Measurements from ENCODE around the gene SESN1.

The SESN1 gene

GRCh38 chr6:109038837-109039398 is 55.7 kb downstream of the SESN1 start:
- Histone ChIP-seq H3K4me1 (ENCODE audit: control extremely low read depth in 1 of 4, control insufficient read depth in 4 of 4, insufficient read depth in 4 of 4, low read length in 3 of 4) (peaks cover 0 to 6% (median 2%) of the 10 kb centered on the region in 4 experiments), H3K9me3 (ENCODE audit: control extremely low read depth in 1 of 5, control insufficient read depth in 4 of 5, insufficient read depth in 2 of 5, low read depth in 1 of 5, low read length in 4 of 5) (peaks cover 0 to 1% (median 0%) of the 10 kb centered on the region in 5 experiments), H3K27ac (ENCODE audit: insufficient read depth in 1 of 2, low read depth in 1 of 2, low read length in 2 of 2, poor library complexity in 1 of 2, severe bottlenecking in 2 of 2) (no peak overlapping the region), H3K36me3 (ENCODE audit: control insufficient read depth in 4 of 4, insufficient read depth in 4 of 4, low read length in 3 of 4) (no peaks in the 10 kb centered on the region), H3K27me3 (replicated peaks in 2 of 5; ENCODE audit: control insufficient read depth in 4 of 5, insufficient read depth in 5 of 5, low read length in 4 of 5) (no peaks in the 10 kb centered on the region), H3K4me3 (ENCODE audit: control insufficient read depth in 1 of 7, extremely low read depth in 1 of 7, insufficient read depth in 4 of 7, low read depth in 2 of 7, low read length in 6 of 7) (no peak overlapping the region)
- POLR2A ChIA-PET, result interaction anchor here (0.6 kb wide), 1 partner anchor 35 kb away, joined by 3 read pairs; no protein-coding TSS in a partner anchor
- DNase-seq, result no peak
- CTCF ChIA-PET, result no interaction called here

GRCh38 chr6:109036574-109037294 is 57.9 kb downstream of the SESN1 start:
- no peaks in the 10 kb centered on the region for H3K9me3 ChIP-seq (ENCODE audit: control extremely low read depth in 1 of 5, control insufficient read depth in 4 of 5, insufficient read depth in 2 of 5, low read depth in 1 of 5, low read length in 4 of 5)
- CTCF ChIA-PET, result interaction anchor here (0.6 to 2.2 kb wide), 7 partner anchors 12 to 159 kb away, joined by 3 to 6 read pairs (median 3); no protein-coding TSS in a partner anchor
- WGBS (ENCODE audit: insufficient coverage), result 100% methylated on average over 1 of the region's 5 CpGs
- peaks cover 0 to 6% (median 2%) of the 10 kb centered on the region in 4 experiments for H3K4me1 ChIP-seq (ENCODE audit: control extremely low read depth in 1 of 4, control insufficient read depth in 4 of 4, insufficient read depth in 4 of 4, low read length in 3 of 4)
- POLR2A ChIA-PET, result no interaction called here
- H3K36me3 ChIP-seq (ENCODE audit: control insufficient read depth in 4 of 4, insufficient read depth in 4 of 4, low read length in 3 of 4), result no peaks in the 10 kb centered on the region
- H3K4me3 ChIP-seq (ENCODE audit: control insufficient read depth in 1 of 7, extremely low read depth in 1 of 7, insufficient read depth in 4 of 7, low read depth in 2 of 7, low read length in 6 of 7), result no peak overlapping the region
- no peak for DNase-seq
- no peak overlapping the region for H3K27ac ChIP-seq (ENCODE audit: insufficient read depth in 1 of 2, low read depth in 1 of 2, low read length in 2 of 2, poor library complexity in 1 of 2, severe bottlenecking in 2 of 2)
- H3K27me3 ChIP-seq (replicated peaks in 2 of 5; ENCODE audit: control insufficient read depth in 4 of 5, insufficient read depth in 5 of 5, low read length in 4 of 5), result no peaks in the 10 kb centered on the region

- POLR2A ChIA-PET, result no interaction called here
- Histone ChIP-seq H3K27ac (ENCODE audit: insufficient read depth in 1 of 2, low read depth in 1 of 2, low read length in 2 of 2, poor library complexity in 1 of 2, severe bottlenecking in 2 of 2) (no peak overlapping the region), H3K4me3 (ENCODE audit: control insufficient read depth in 1 of 7, extremely low read depth in 1 of 7, insufficient read depth in 4 of 7, low read depth in 2 of 7, low read length in 6 of 7) (no peak overlapping the region), H3K9me3 (ENCODE audit: control extremely low read depth in 1 of 5, control insufficient read depth in 4 of 5, insufficient read depth in 2 of 5, low read depth in 1 of 5, low read length in 4 of 5) (no peaks in the 10 kb centered on the region), H3K4me1 (ENCODE audit: control extremely low read depth in 1 of 4, control insufficient read depth in 4 of 4, insufficient read depth in 4 of 4, low read length in 3 of 4) (peaks cover 0 to 4% (median 2%) of the 10 kb centered on the region in 4 experiments), H3K36me3 (ENCODE audit: control insufficient read depth in 4 of 4, insufficient read depth in 4 of 4, low read length in 3 of 4) (no peaks in the 10 kb centered on the region), H3K27me3 (replicated peaks in 2 of 5; ENCODE audit: control insufficient read depth in 4 of 5, insufficient read depth in 5 of 5, low read length in 4 of 5) (no peaks in the 10 kb centered on the region)
- no peak for DNase-seq
- CTCF ChIA-PET, result no interaction called here
- 100% methylated on average over 1 of the region's 1 CpG for WGBS (ENCODE audit: insufficient coverage)
Observed at GRCh38 chr6:109034526-109034925, 60.1 kb downstream of the SESN1 start.

GRCh38 chr6:109033655-109034054 is 61.0 kb downstream of the SESN1 start:
- ChIA-PET POLR2A (no interaction called here), CTCF (interaction anchor here (0.8 to 1.2 kb wide), 3 partner anchors 17 to 31 kb away, joined by 3 read pairs; no protein-coding TSS in a partner anchor)
- H3K27ac ChIP-seq (ENCODE audit: insufficient read depth in 1 of 2, low read depth in 1 of 2, low read length in 2 of 2, poor library complexity in 1 of 2, severe bottlenecking in 2 of 2), result no peak overlapping the region
- H3K36me3 ChIP-seq (ENCODE audit: control insufficient read depth in 4 of 4, insufficient read depth in 4 of 4, low read length in 3 of 4), result no peaks in the 10 kb centered on the region
- no peaks in the 10 kb centered on the region for H3K9me3 ChIP-seq (ENCODE audit: control extremely low read depth in 1 of 5, control insufficient read depth in 4 of 5, insufficient read depth in 2 of 5, low read depth in 1 of 5, low read length in 4 of 5)
- WGBS (ENCODE audit: insufficient coverage), result no CpG with 5 or more reads among the region's 2 CpGs
- peaks cover 0 to 4% (median 2%) of the 10 kb centered on the region in 4 experiments for H3K4me1 ChIP-seq (ENCODE audit: control extremely low read depth in 1 of 4, control insufficient read depth in 4 of 4, insufficient read depth in 4 of 4, low read length in 3 of 4)
- no peaks in the 10 kb centered on the region for H3K27me3 ChIP-seq (replicated peaks in 2 of 5; ENCODE audit: control insufficient read depth in 4 of 5, insufficient read depth in 5 of 5, low read length in 4 of 5)
- H3K4me3 ChIP-seq (ENCODE audit: control insufficient read depth in 1 of 7, extremely low read depth in 1 of 7, insufficient read depth in 4 of 7, low read depth in 2 of 7, low read length in 6 of 7), result no peak overlapping the region
- no peak for DNase-seq

GRCh38 chr6:109031416-109031815 is 63.2 kb downstream of the SESN1 start:
- POLR2A ChIA-PET, result no interaction called here
- WGBS (ENCODE audit: insufficient coverage), result 83% methylated on average over 1 of the region's 1 CpG

GRCh38 chr6:109029313-109029712 is 65.3 kb downstream of the SESN1 start:
- Histone ChIP-seq H3K9me3 (ENCODE audit: control extremely low read depth in 1 of 5, control insufficient read depth in 4 of 5, insufficient read depth in 2 of 5, low read depth in 1 of 5, low read length in 4 of 5) (peaks cover 0 to 3% (median 0%) of the 10 kb centered on the region in 5 experiments), H3K27ac (ENCODE audit: insufficient read depth in 1 of 2, low read depth in 1 of 2, low read length in 2 of 2, poor library complexity in 1 of 2, severe bottlenecking in 2 of 2) (no peak overlapping the region), H3K27me3 (replicated peaks in 2 of 5; ENCODE audit: control insufficient read depth in 4 of 5, insufficient read depth in 5 of 5, low read length in 4 of 5) (no peaks in the 10 kb centered on the region), H3K4me1 (ENCODE audit: control extremely low read depth in 1 of 4, control insufficient read depth in 4 of 4, insufficient read depth in 4 of 4, low read length in 3 of 4) (no peaks in the 10 kb centered on the region), H3K4me3 (ENCODE audit: control insufficient read depth in 1 of 7, extremely low read depth in 1 of 7, insufficient read depth in 4 of 7, low read depth in 2 of 7, low read length in 6 of 7) (no peak overlapping the region), H3K36me3 (ENCODE audit: control insufficient read depth in 4 of 4, insufficient read depth in 4 of 4, low read length in 3 of 4) (peaks cover 0 to 3% (median 0%) of the 10 kb centered on the region in 4 experiments)
- ChIA-PET CTCF (interaction anchor here (1.0 to 1.2 kb wide), 5 partner anchors 12 to 42 kb away, joined by 3 to 4 read pairs (median 3); no protein-coding TSS in a partner anchor), POLR2A (no interaction called here)
- no peak for DNase-seq
- 100% methylated on average over 1 of the region's 1 CpG for WGBS (ENCODE audit: insufficient coverage)

More at GRCh38 chr6:109031416-109031815, 63.2 kb downstream of the SESN1 start:
- H3K4me1 ChIP-seq (ENCODE audit: control extremely low read depth in 1 of 4, control insufficient read depth in 4 of 4, insufficient read depth in 4 of 4, low read length in 3 of 4), result no peaks in the 10 kb centered on the region
- H3K9me3 ChIP-seq (ENCODE audit: control extremely low read depth in 1 of 5, control insufficient read depth in 4 of 5, insufficient read depth in 2 of 5, low read depth in 1 of 5, low read length in 4 of 5), result no peaks in the 10 kb centered on the region
- CTCF ChIA-PET, result no interaction called here
- no peak overlapping the region for H3K27ac ChIP-seq (ENCODE audit: insufficient read depth in 1 of 2, low read depth in 1 of 2, low read length in 2 of 2, poor library complexity in 1 of 2, severe bottlenecking in 2 of 2)
- H3K27me3 ChIP-seq (replicated peaks in 2 of 5; ENCODE audit: control insufficient read depth in 4 of 5, insufficient read depth in 5 of 5, low read length in 4 of 5), result no peaks in the 10 kb centered on the region
- H3K4me3 ChIP-seq (ENCODE audit: control insufficient read depth in 1 of 7, extremely low read depth in 1 of 7, insufficient read depth in 4 of 7, low read depth in 2 of 7, low read length in 6 of 7), result no peak overlapping the region
- DNase-seq, result no peak
- H3K36me3 ChIP-seq (ENCODE audit: control insufficient read depth in 4 of 4, insufficient read depth in 4 of 4, low read length in 3 of 4), result no peaks in the 10 kb centered on the region

GRCh38 chr6:109028439-109028838 is 66.2 kb downstream of the SESN1 start:
- H3K4me3 ChIP-seq (ENCODE audit: control insufficient read depth in 1 of 7, extremely low read depth in 1 of 7, insufficient read depth in 4 of 7, low read depth in 2 of 7, low read length in 6 of 7), result no peak overlapping the region
- H3K27ac ChIP-seq (ENCODE audit: insufficient read depth in 1 of 2, low read depth in 1 of 2, low read length in 2 of 2, poor library complexity in 1 of 2, severe bottlenecking in 2 of 2), result no peak overlapping the region
- H3K27me3 ChIP-seq (replicated peaks in 2 of 5; ENCODE audit: control insufficient read depth in 4 of 5, insufficient read depth in 5 of 5, low read length in 4 of 5), result no peaks in the 10 kb centered on the region
- peaks cover 0 to 3% (median 0%) of the 10 kb centered on the region in 5 experiments for H3K9me3 ChIP-seq (ENCODE audit: control extremely low read depth in 1 of 5, control insufficient read depth in 4 of 5, insufficient read depth in 2 of 5, low read depth in 1 of 5, low read length in 4 of 5)
- ChIA-PET POLR2A (no interaction called here), CTCF (interaction anchor here (1.2 kb wide), 1 partner anchor 21 kb away, joined by 3 read pairs; no protein-coding TSS in a partner anchor)
- no CpG with 5 or more reads among the region's 3 CpGs for WGBS (ENCODE audit: insufficient coverage)
- H3K36me3 ChIP-seq (ENCODE audit: control insufficient read depth in 4 of 4, insufficient read depth in 4 of 4, low read length in 3 of 4), result peaks cover 0 to 3% (median 0%) of the 10 kb centered on the region in 4 experiments
- no peak for DNase-seq
- H3K4me1 ChIP-seq (ENCODE audit: control extremely low read depth in 1 of 4, control insufficient read depth in 4 of 4, insufficient read depth in 4 of 4, low read length in 3 of 4), result peaks cover 0 to 3% (median 1%) of the 10 kb centered on the region in 4 experiments
